ENCODE data around the gene GDNF.

The GDNF gene

DNA sequence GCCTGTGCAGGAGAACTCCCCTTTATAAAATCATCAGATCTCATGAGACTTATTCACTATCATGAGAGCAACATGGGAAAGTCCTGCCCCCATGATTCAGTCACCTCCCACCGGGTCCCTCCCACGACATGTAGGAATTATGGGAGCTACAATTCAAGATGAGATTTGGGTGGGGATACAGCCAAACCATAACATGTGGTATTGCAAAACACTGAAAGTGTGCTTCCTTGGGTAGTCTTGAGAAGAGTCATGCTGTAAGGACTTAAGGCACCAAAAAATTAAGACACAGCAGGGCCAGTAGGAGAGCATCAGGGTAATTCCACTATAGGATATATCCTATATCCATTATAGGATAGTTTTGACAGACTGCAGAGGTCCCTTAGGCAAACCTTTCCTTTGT lies 29.4 kb upstream of the GDNF start:
- TF ChIP-seq POLR2AphosphoS5 (IDR thresholded peaks at IDR 0.05; ENCODE audit: low read depth, low read length) (no peak), TAF1 (IDR thresholded peaks at IDR 0.05; ENCODE audit: borderline replicate concordance, insufficient read depth, low read length) (no peak), FOXP2 (optimal IDR thresholded peaks at IDR 0.05; ENCODE audit: borderline replicate concordance, extremely low read depth, extremely low read length, insufficient read depth) (no peak), SIN3A (IDR thresholded peaks at IDR 0.05; ENCODE audit: borderline replicate concordance, insufficient read depth, low read length) (no peak)
- TF ChIP-seq, protein P1, sequence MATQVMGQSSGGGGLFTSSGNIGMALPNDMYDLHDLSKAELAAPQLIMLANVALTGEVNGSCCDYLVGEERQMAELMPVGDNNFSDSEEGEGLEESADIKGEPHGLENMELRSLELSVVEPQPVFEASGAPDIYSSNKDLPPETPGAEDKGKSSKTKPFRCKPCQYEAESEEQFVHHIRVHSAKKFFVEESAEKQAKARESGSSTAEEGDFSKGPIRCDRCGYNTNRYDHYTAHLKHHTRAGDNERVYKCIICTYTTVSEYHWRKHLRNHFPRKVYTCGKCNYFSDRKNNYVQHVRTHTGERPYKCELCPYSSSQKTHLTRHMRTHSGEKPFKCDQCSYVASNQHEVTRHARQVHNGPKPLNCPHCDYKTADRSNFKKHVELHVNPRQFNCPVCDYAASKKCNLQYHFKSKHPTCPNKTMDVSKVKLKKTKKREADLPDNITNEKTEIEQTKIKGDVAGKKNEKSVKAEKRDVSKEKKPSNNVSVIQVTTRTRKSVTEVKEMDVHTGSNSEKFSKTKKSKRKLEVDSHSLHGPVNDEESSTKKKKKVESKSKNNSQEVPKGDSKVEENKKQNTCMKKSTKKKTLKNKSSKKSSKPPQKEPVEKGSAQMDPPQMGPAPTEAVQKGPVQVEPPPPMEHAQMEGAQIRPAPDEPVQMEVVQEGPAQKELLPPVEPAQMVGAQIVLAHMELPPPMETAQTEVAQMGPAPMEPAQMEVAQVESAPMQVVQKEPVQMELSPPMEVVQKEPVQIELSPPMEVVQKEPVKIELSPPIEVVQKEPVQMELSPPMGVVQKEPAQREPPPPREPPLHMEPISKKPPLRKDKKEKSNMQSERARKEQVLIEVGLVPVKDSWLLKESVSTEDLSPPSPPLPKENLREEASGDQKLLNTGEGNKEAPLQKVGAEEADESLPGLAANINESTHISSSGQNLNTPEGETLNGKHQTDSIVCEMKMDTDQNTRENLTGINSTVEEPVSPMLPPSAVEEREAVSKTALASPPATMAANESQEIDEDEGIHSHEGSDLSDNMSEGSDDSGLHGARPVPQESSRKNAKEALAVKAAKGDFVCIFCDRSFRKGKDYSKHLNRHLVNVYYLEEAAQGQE (IDR thresholded peaks at IDR 0.05; ENCODE audit: insufficient read depth in 1 of 2, low read depth in 2 of 2, low read length in 2 of 2), result no peak

DNA sequence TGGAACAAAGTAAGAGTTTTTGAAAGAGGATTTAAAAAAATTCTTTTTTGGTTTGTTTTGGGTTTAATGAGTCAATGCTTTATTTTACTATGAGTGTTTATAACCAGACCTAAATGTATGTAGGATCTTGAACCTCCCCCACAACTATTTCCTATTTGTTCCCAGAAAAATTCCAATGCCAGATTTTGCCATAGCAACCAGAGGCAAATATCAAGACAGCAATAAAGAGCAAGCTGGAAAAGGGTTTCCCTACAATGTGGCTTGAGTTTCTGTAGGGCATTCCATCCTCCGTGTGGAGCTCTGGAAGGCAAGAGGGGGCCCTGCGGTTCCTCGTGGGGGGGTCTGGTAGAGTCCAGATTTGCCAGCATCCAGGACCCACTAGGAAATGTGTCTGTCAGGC lies 27.8 kb upstream of the GDNF start:
- TF ChIP-seq, protein P1 (IDR thresholded peaks at IDR 0.05; ENCODE audit: insufficient read depth in 1 of 2, low read depth in 2 of 2, low read length in 2 of 2), result no peak
- TF ChIP-seq TAF1 (IDR thresholded peaks at IDR 0.05; ENCODE audit: borderline replicate concordance, insufficient read depth, low read length), result no peak
- TF ChIP-seq FOXP2 (optimal IDR thresholded peaks at IDR 0.05; ENCODE audit: borderline replicate concordance, extremely low read depth, extremely low read length, insufficient read depth), result no peak
- TF ChIP-seq POLR2AphosphoS5 (IDR thresholded peaks at IDR 0.05; ENCODE audit: low read depth, low read length), result no peak
- no peak for TF ChIP-seq SIN3A (IDR thresholded peaks at IDR 0.05; ENCODE audit: borderline replicate concordance, insufficient read depth, low read length)

DNA sequence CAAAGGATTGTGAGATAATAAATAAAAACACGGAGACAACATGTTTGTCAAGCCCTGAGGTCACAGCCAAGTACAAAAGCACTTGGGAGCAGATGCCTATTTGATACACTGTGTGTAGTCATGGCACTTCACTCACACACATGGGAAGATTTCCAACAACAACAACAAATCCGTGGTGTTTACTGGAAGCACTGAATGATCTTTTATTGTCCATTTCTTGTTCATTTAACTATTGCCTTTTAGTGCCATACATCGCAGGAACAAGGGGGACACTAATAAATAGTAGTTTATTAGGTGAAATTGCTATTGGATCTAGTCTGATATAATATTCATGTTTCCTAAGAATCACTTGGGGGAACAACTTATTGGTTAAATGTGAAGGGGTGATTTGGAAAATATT lies 20.4 kb upstream of the GDNF start:
- TF ChIP-seq FOXP2 (optimal IDR thresholded peaks at IDR 0.05; ENCODE audit: borderline replicate concordance, extremely low read depth, extremely low read length, insufficient read depth), result no peak
- TF ChIP-seq, protein P1 (IDR thresholded peaks at IDR 0.05; ENCODE audit: insufficient read depth in 1 of 2, low read depth in 2 of 2, low read length in 2 of 2), result no peak
- TF ChIP-seq TAF1 (IDR thresholded peaks at IDR 0.05; ENCODE audit: borderline replicate concordance, insufficient read depth, low read length), result no peak
- TF ChIP-seq POLR2AphosphoS5 (IDR thresholded peaks at IDR 0.05; ENCODE audit: low read depth, low read length), result no peak
- TF ChIP-seq SIN3A (IDR thresholded peaks at IDR 0.05; ENCODE audit: borderline replicate concordance, insufficient read depth, low read length), result no peak

DNA sequence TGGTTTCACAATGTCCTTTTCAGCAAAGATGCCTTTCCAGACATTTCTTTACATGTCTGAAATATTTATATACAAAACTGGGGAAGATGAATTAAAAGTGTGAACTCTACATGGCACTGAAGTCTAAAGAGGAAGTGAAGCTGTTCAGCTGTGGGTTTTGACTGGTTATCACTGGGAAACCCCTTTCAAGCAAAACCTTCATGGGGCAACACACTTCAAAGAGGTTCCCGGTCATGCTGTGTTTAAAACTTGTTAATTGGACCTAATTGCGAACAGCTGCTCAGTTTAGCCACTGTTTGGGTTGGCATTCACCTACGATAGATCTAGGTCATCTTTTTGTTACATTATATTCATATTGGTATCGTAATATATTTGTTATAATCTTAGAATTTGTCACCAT lies 20.0 kb upstream of the GDNF start:
- TF ChIP-seq POLR2AphosphoS5 (IDR thresholded peaks at IDR 0.05; ENCODE audit: low read depth, low read length), result no peak
- no peak for TF ChIP-seq TAF1 (IDR thresholded peaks at IDR 0.05; ENCODE audit: borderline replicate concordance, insufficient read depth, low read length)
- TF ChIP-seq, protein P1 (IDR thresholded peaks at IDR 0.05; ENCODE audit: insufficient read depth in 1 of 2, low read depth in 2 of 2, low read length in 2 of 2), result no peak
- TF ChIP-seq FOXP2 (optimal IDR thresholded peaks at IDR 0.05; ENCODE audit: borderline replicate concordance, extremely low read depth, extremely low read length, insufficient read depth), result no peak

DNA sequence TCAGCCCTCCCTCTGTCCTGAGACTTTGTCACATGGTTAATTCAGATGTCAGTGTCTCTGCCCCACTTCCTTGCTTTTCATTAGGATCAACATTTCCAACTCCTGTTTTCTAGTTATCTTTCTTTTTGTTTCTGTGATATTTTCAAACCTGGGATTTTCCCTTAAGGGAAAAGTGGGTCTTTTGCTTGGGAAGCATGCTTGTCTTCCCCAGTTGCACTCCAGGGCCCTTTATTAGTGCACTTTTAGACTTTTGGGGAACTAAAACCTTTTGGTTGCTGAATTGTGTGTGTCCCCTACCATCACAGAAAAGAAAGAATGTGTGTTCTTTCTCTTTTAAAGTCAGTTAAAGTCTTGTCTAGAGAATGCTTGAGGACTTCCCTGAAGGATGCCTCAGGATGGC lies 18.4 kb upstream of the GDNF start:
- TF ChIP-seq FOXP2 (optimal IDR thresholded peaks at IDR 0.05; ENCODE audit: borderline replicate concordance, extremely low read depth, extremely low read length, insufficient read depth) (no peak), POLR2AphosphoS5 (IDR thresholded peaks at IDR 0.05; ENCODE audit: low read depth, low read length) (no peak), TAF1 (IDR thresholded peaks at IDR 0.05; ENCODE audit: borderline replicate concordance, insufficient read depth, low read length) (no peak), SIN3A (IDR thresholded peaks at IDR 0.05; ENCODE audit: borderline replicate concordance, insufficient read depth, low read length) (no peak)
- TF ChIP-seq, protein P1 (IDR thresholded peaks at IDR 0.05; ENCODE audit: insufficient read depth in 1 of 2, low read depth in 2 of 2, low read length in 2 of 2), result no peak
